Neural cell (in vitro differentiated cells): ENCODE data around the gene PHF2.

ENCODE experiments used
- POLR2AphosphoS5 ChIP-seq: IDR thresholded peaks from 2 replicates; pipeline ENCODE4 v1.6.1; 2012
- TF ChIP-seq, protein P1 (sequence below): fragments of 450-650 bp; IDR thresholded peaks from 2 replicates; pipeline ENCODE4 v1.5.1; 2014; ENCODE audit warnings: antibody characterized with exemption, mild to moderate bottlenecking, moderate library complexity; ENCODE audit not compliant: poor library complexity, severe bottlenecking

- TF ChIP-seq, protein P1, sequence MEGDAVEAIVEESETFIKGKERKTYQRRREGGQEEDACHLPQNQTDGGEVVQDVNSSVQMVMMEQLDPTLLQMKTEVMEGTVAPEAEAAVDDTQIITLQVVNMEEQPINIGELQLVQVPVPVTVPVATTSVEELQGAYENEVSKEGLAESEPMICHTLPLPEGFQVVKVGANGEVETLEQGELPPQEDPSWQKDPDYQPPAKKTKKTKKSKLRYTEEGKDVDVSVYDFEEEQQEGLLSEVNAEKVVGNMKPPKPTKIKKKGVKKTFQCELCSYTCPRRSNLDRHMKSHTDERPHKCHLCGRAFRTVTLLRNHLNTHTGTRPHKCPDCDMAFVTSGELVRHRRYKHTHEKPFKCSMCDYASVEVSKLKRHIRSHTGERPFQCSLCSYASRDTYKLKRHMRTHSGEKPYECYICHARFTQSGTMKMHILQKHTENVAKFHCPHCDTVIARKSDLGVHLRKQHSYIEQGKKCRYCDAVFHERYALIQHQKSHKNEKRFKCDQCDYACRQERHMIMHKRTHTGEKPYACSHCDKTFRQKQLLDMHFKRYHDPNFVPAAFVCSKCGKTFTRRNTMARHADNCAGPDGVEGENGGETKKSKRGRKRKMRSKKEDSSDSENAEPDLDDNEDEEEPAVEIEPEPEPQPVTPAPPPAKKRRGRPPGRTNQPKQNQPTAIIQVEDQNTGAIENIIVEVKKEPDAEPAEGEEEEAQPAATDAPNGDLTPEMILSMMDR, result no peak
- no peak for TF ChIP-seq POLR2AphosphoS5
These were observed 25.3 kb downstream of the PHF2 start for GRCh38 chr9:93601666-93602065.
